Heart left ventricle (tissue), 13 donors: Measurements from ENCODE around the gene LIN52.

ENCODE experiments used
- CTCF ChIP-seq, 12 donors: fragments of 200-600 bp; sonication (generic) in 4 of 12; IDR thresholded peaks; one replicate each; pipeline versions ENCODE4 v1.5.0 to v1.8.0; 2018 to 2022; ENCODE audit warnings: antibody characterized with exemption in 12 of 12, mild to moderate bottlenecking in 5 of 12
- POLR2A ChIP-seq, 2 donors: fragments of 450-650 bp; IDR thresholded peaks; one replicate each; pipeline ENCODE4 v1.6.1; 2017; ENCODE audit warnings: antibody characterized with exemption in 2 of 2, mild to moderate bottlenecking in 2 of 2, moderate library complexity in 2 of 2
- donor health status: ischemic (EF 13 %, LVEDD 7.1; RV severe dilation, severe dysfunction).
- donor health status: DM: no; HTN: yes; CAD: no.
- donor health status: DM: no; HTN: no; CAD: no.
- donor health status: ischemic (EF 25% LVEDD 6.9; RV normal size, moderate dysfunction).
- donor health status: ischemic (EF 25% LVEDD 5.7; RV mildly dilated, moderate dysfunction).
- donor health status: ischemic (EF 35%, LVEDD 5.7; RV mildly dilated, moderate dysfunction).
- donor health status: nonischemic (EF 11% LVEDD 7.7; RV severe dilation, severe dysfunction).
- donor health status: DM: yes; HTN: yes; CAD: no.
- donor health status: PGD.
- donor health status: ischemic (EF 29% LVEDD 5.4; RV normal size, mild dysfunction).
- donor health status: nonischemic (EF 23%, LVEDD 6.1; RV moderate dilation, normal function).

- TF ChIP-seq CTCF (IDR thresholded peaks at IDR 0.05) = no peak
- TF ChIP-seq POLR2A (IDR thresholded peaks at IDR 0.05) = no peak
Measured at GRCh38 chr14:74085047-74085637, 386 bp downstream of the LIN52 start.
